ENCODE results near the gene ABO. TPM values are rescaled to one million over a fixed set of nuclear protein-coding genes. Genes with fewer than 3 reads are reported as not detected.

Gene ABO
- total and polyA plus RNA-seq, 2 of the 8 experiments (the other 6 are each of a cell fraction or from before 2014, with no cell fraction given): 0.03 TPM; not detected in 1

DNA sequence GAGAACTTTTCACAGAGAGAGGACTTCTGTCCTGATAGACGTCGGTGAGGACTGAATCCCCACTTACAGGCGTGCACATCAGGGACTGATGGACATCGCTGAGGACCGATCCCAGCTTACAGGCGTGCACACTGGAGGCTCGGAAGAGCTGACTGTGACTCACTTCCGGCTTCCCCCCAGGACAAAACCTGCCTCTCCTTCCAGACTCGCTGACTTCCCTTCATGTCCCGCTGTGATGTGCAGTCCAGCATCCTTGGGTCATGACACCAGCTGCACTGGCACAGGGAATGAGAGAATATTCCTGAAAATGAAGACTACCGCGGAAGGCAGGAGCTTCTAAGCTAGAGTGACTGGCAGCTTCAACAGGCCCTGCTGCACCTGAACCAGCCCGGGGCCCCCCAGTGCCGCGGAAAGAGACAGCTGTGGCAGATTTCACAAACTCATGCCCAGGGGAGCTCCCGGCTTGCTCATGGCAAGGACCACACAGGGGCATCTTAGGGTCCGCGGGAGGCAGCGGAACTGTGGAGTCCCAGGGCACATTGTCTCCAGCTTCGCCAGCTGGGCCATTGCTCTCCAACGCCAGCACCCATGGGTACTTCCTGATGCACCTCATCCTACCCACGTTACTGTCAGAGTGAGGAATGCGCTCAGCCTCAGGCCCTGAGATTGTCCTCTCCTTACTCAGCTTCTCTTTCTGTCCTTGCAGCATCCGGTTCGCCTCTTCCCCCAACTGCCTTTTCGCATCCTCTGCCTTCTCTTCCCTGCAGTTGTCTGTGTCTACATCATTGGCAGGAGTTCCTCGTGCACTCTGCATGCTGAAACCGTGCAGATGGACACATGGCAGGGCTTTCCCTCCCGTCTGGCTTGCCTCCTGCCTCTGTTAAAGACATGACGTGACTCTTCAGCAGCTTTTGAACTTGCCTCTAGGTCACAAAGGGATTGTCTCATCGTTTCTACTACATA is 31.5 kb upstream of the ABO start (continued):
- TF ChIP-seq, protein P1, sequence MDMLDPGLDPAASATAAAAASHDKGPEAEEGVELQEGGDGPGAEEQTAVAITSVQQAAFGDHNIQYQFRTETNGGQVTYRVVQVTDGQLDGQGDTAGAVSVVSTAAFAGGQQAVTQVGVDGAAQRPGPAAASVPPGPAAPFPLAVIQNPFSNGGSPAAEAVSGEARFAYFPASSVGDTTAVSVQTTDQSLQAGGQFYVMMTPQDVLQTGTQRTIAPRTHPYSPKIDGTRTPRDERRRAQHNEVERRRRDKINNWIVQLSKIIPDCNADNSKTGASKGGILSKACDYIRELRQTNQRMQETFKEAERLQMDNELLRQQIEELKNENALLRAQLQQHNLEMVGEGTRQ (IDR thresholded peaks at IDR 0.05; ENCODE audit: low read length): no peak
- TF ChIP-seq FOSL1 (IDR thresholded peaks at IDR 0.05; ENCODE audit: insufficient read depth, low read depth, low read length) (no peak), YY1 (IDR thresholded peaks at IDR 0.05; ENCODE audit: low read depth, low read length) (no peak), TCF12 (IDR thresholded peaks at IDR 0.05; ENCODE audit: low read depth, low read length) (no peak), CBX5 (IDR thresholded peaks at IDR 0.05; ENCODE audit: low read depth, low read length) (no peak)
- TF ChIP-seq, protein P2, sequence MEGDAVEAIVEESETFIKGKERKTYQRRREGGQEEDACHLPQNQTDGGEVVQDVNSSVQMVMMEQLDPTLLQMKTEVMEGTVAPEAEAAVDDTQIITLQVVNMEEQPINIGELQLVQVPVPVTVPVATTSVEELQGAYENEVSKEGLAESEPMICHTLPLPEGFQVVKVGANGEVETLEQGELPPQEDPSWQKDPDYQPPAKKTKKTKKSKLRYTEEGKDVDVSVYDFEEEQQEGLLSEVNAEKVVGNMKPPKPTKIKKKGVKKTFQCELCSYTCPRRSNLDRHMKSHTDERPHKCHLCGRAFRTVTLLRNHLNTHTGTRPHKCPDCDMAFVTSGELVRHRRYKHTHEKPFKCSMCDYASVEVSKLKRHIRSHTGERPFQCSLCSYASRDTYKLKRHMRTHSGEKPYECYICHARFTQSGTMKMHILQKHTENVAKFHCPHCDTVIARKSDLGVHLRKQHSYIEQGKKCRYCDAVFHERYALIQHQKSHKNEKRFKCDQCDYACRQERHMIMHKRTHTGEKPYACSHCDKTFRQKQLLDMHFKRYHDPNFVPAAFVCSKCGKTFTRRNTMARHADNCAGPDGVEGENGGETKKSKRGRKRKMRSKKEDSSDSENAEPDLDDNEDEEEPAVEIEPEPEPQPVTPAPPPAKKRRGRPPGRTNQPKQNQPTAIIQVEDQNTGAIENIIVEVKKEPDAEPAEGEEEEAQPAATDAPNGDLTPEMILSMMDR (IDR thresholded peaks at IDR 0.05; ENCODE audit: control extremely low read depth in 1 of 3, insufficient read depth in 1 of 3, low read depth in 1 of 3, low read length in 3 of 3): no peak
- TF ChIP-seq, protein P3, sequence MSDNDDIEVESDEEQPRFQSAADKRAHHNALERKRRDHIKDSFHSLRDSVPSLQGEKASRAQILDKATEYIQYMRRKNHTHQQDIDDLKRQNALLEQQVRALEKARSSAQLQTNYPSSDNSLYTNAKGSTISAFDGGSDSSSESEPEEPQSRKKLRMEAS (IDR thresholded peaks at IDR 0.05): no peak; the same call in 1 of the 2 replicates
